Mesenchymal stem cell (in vitro differentiated cells and primary cell): Measurements from ENCODE around the gene TTC3.
A peak's percentile ranks its signal among the peaks of the same experiment; 100 is the strongest.

Source experiments
- DNase-seq: peaks from one replicate; pipeline ENCODE4 v3.0.0-alpha.2; 2013
- H2AFZ ChIP-seq: one replicate; pipeline ENCODE4 v1.6.1; 2013; ENCODE audit warnings: low read depth, mild to moderate bottlenecking, control low read depth, inconsistent platforms, low read length, moderate library complexity
- H2AK5ac ChIP-seq: 2 replicates; pipeline ENCODE4 v1.6.1; 2013; ENCODE audit warnings: low read length, moderate library complexity, mild to moderate bottlenecking, inconsistent platforms; ENCODE audit not compliant: severe bottlenecking
- H2BK120ac ChIP-seq: one replicate; pipeline ENCODE4 v1.6.1; 2013; ENCODE audit warnings: low read depth, mild to moderate bottlenecking, inconsistent platforms, low read length, moderate library complexity
- H2BK12ac ChIP-seq, 2 experiments: one replicate each; pipeline ENCODE4 v1.6.1; 2013; ENCODE audit warnings: inconsistent platforms in 2 of 2, low read length in 2 of 2, mild to moderate bottlenecking in 2 of 2, moderate library complexity in 2 of 2, control low read depth in 1 of 2
- H2BK15ac ChIP-seq: one replicate; pipeline ENCODE4 v1.6.1; 2013; ENCODE audit warnings: mild to moderate bottlenecking, low read depth, inconsistent platforms; ENCODE audit not compliant: poor library complexity, severe bottlenecking
- H2BK5ac ChIP-seq: 2 replicates; pipeline ENCODE4 v1.6.1; 2013; ENCODE audit warnings: low read depth, mild to moderate bottlenecking, low read length, control low read depth, inconsistent platforms; ENCODE audit not compliant: poor library complexity, severe bottlenecking
- H3K14ac ChIP-seq, 2 experiments: one replicate each; pipeline ENCODE4 v1.6.1; 2013; ENCODE audit warnings: inconsistent platforms in 2 of 2, low read length in 2 of 2, control low read depth in 1 of 2, mild to moderate bottlenecking in 1 of 2, moderate library complexity in 1 of 2
- H3K18ac ChIP-seq, 2 experiments: one replicate each; pipeline ENCODE4 v1.6.1; 2013; ENCODE audit warnings: inconsistent platforms in 2 of 2, low read length in 2 of 2, control low read depth in 1 of 2, low read depth in 1 of 2, mild to moderate bottlenecking in 1 of 2
- H3K23ac ChIP-seq, 2 experiments: one replicate each; pipeline ENCODE4 v1.6.1; 2013; ENCODE audit warnings: inconsistent platforms in 2 of 2, low read length in 2 of 2, mild to moderate bottlenecking in 2 of 2, moderate library complexity in 2 of 2, control low read depth in 1 of 2
- H3K27ac ChIP-seq: 2 replicates; pipeline ENCODE4 v1.5.1; 2013; ENCODE audit warnings: mild to moderate bottlenecking, moderate library complexity, low read length, control low read depth, inconsistent platforms; ENCODE audit not compliant: poor library complexity, severe bottlenecking
- H3K27me3 ChIP-seq, 2 experiments: 2 replicates each; pipeline versions ENCODE4 v1.6.1 to v1.7.0; 2013; ENCODE audit warnings: low read length in 2 of 2, mild to moderate bottlenecking in 2 of 2, moderate library complexity in 2 of 2, control low read depth in 1 of 2, inconsistent platforms in 1 of 2; ENCODE audit not compliant: control insufficient read depth in 1 of 2, insufficient read depth in 1 of 2
- H3K36me3 ChIP-seq, 2 experiments: 2 replicates each; pipeline versions ENCODE4 v1.6.1 to v1.7.0; 2013; ENCODE audit warnings: low read length in 2 of 2, control low read depth in 1 of 2, inconsistent platforms in 1 of 2, low read depth in 1 of 2, mild to moderate bottlenecking in 1 of 2; ENCODE audit not compliant: insufficient read depth in 2 of 2, control insufficient read depth in 1 of 2
- H3K4ac ChIP-seq, 2 experiments: one replicate each; pipeline ENCODE4 v1.6.1; 2013; ENCODE audit warnings: inconsistent platforms in 2 of 2, low read length in 2 of 2, mild to moderate bottlenecking in 2 of 2, moderate library complexity in 2 of 2, control low read depth in 1 of 2, low read depth in 1 of 2
- H3K4me1 ChIP-seq: 2 replicates; pipeline ENCODE4 v1.6.1; 2013; ENCODE audit warnings: low read depth, low read length, control low read depth; ENCODE audit not compliant: control insufficient read depth, insufficient read depth
- H3K4me2 ChIP-seq: 2 replicates; pipeline ENCODE4 v1.6.1; 2013; ENCODE audit warnings: low read length, mild to moderate bottlenecking, inconsistent platforms; ENCODE audit not compliant: poor library complexity, severe bottlenecking
- H3K4me3 ChIP-seq, 2 experiments: 2 replicates each; pipeline versions ENCODE4 v1.5.1 to v1.7.0; 2013; ENCODE audit warnings: low read length in 2 of 2, mild to moderate bottlenecking in 2 of 2, control low read depth in 1 of 2, low read depth in 1 of 2; ENCODE audit not compliant: insufficient read depth in 1 of 2
- H3K79me1 ChIP-seq: replicated peaks from 2 replicates; pipeline ENCODE4 v1.6.1; 2013; ENCODE audit warnings: mild to moderate bottlenecking, control low read depth, low read length, inconsistent platforms; ENCODE audit not compliant: poor library complexity, severe bottlenecking
- H3K9ac ChIP-seq: 2 replicates; pipeline ENCODE4 v1.7.0; 2013; ENCODE audit warnings: mild to moderate bottlenecking, low read length, moderate library complexity
- H3K9me3 ChIP-seq: 2 replicates; pipeline ENCODE4 v1.7.0; 2013; ENCODE audit warnings: mild to moderate bottlenecking, low read length; ENCODE audit not compliant: control insufficient read depth
- H4K8ac ChIP-seq: one replicate; pipeline ENCODE4 v1.6.1; 2013; ENCODE audit warnings: inconsistent platforms, mild to moderate bottlenecking, low read length, moderate library complexity
- H4K91ac ChIP-seq: one replicate; pipeline ENCODE4 v1.6.1; 2013; ENCODE audit warnings: mild to moderate bottlenecking, low read length, inconsistent platforms
- WGBS: methylation state at CpG from one replicate; pipeline ENCODE4 v1.1.7; 2013; ENCODE audit warnings: mixed read lengths; 5-methylcytosine and 5-hydroxymethylcytosine counted together

The TTC3 gene

DNA sequence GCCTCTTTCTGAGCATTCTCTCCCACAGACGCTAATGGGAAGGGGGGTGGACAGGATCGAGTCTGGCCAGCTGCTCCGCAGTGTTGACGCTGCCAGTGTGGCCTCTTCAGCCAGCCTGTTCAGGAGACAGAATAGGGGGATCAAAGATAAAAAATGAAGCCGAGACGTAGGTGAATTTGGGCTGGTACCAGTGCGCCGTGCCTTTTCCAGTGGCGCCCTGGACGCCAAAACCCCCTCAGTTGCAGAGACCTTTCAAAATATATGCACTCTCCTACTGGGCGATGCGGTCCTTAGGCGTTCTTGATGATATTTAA, 1.1 kb downstream of the TTC3 start:
- Histone ChIP-seq H3K36me3 (peaks cover 0 to 13% of the 10 kb centered on the region in 2 experiments), H3K9ac (peak overlapping the region; percentile 81), H4K91ac (no peak overlapping the region), H4K8ac (no peak overlapping the region), H2AK5ac (no peak overlapping the region), H3K79me1 (peaks cover 12% of the 10 kb centered on the region), H2BK5ac (no peak overlapping the region), H3K27me3 (no peaks in the 10 kb centered on the region), H3K4me2 (peak overlapping the region; percentile 73), H3K27ac (no peak overlapping the region), H2BK120ac (no peak overlapping the region), H3K18ac (peak overlapping the region; percentile 91 to 99), H3K14ac (peak overlapping the region in 1 of 2 experiments; percentile 95), H3K23ac (peak overlapping the region in 1 of 2 experiments; percentile 100), H3K4ac (peak overlapping the region; percentile 69 to 100), H2AFZ (no peak overlapping the region), H2BK15ac (no peak overlapping the region), H3K4me3 (peak overlapping the region; percentile 84 to 98), H2BK12ac (peak overlapping the region in 1 of 2 experiments; percentile 8), H3K4me1 (peaks cover 5% of the 10 kb centered on the region), H3K9me3 (no peaks in the 10 kb centered on the region)
- WGBS: 1% methylated on average over 6 of the region's 13 CpGs
- no peak for DNase-seq

DNA sequence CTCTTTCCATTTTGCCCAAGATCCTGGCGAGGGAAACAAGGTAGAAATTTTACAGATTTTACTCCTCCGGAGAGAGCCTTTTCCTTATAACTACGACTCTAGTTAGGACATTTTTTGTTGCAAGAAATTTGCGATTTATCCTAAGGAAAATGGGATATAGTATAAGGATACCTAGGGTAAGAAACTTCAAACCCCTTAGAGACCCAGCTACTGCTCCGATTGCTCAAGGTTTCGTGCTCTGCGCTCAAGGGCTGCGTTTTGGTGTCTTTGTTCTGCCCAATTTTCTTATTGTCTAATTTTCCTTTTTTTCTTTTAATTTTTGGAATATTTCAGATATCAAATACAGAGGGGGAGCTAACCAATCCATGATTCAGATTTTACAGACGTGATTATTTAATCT, 1.5 kb downstream of the TTC3 start:
- Histone ChIP-seq H3K27ac (no peak overlapping the region), H3K9ac (peak overlapping the region; percentile 81), H3K4ac (no peak overlapping the region), H2AFZ (no peak overlapping the region), H4K91ac (no peak overlapping the region), H2BK5ac (no peak overlapping the region), H3K27me3 (no peaks in the 10 kb centered on the region), H3K79me1 (peaks cover 12% of the 10 kb centered on the region), H3K23ac (no peak overlapping the region), H3K9me3 (no peaks in the 10 kb centered on the region), H3K18ac (no peak overlapping the region), H4K8ac (no peak overlapping the region), H3K4me2 (peak overlapping the region; percentile 73), H2BK120ac (no peak overlapping the region), H3K4me3 (peak overlapping the region in 1 of 2 experiments; percentile 84), H2BK15ac (no peak overlapping the region), H2BK12ac (no peak overlapping the region), H2AK5ac (no peak overlapping the region), H3K4me1 (peaks cover 5% of the 10 kb centered on the region), H3K36me3 (peaks cover 0 to 9% of the 10 kb centered on the region in 2 experiments), H3K14ac (no peak overlapping the region)
- DNase-seq: no peak
- WGBS: 25% methylated on average over 1 of the region's 9 CpGs

DNA sequence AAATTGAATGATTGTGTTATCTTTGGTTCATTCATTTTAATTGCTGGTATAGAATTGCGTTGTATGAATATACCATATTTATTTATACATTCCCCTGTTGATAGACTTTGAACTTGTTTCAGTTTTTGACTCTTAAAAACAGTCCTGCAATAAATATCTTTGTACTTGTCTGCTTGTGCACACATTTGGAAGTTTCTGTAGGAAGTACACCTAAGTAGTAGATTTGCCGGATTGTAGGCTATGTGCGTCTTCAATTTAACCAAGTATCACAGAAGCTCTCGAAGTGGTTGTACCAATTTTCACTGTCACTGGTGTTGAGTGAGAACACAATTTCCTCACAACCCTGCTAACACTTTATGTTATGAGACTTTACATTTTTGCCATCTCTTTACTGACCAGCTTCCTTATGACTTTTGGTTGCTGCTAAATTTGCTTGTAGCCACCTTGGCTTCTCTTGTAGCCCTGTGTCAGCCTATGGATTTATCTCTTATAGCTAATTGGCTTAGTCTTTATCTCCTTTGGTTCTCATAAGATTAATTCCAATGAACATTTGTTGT, 2.2 kb downstream of the TTC3 start:
- Histone ChIP-seq H2AK5ac (no peak overlapping the region), H3K23ac (no peak overlapping the region), H2BK12ac (no peak overlapping the region), H3K9ac (peak overlapping the region; percentile 81), H3K14ac (no peak overlapping the region), H3K4ac (no peak overlapping the region), H2BK5ac (no peak overlapping the region), H4K91ac (no peak overlapping the region), H2BK120ac (no peak overlapping the region), H3K4me2 (no peak overlapping the region), H3K9me3 (no peaks in the 10 kb centered on the region), H3K27me3 (no peaks in the 10 kb centered on the region), H3K4me3 (peak overlapping the region in 1 of 2 experiments; percentile 84), H2BK15ac (no peak overlapping the region), H3K27ac (no peak overlapping the region), H2AFZ (no peak overlapping the region), H4K8ac (no peak overlapping the region), H3K36me3 (peaks cover 0 to 2% of the 10 kb centered on the region in 2 experiments), H3K79me1 (peaks cover 11% of the 10 kb centered on the region), H3K18ac (no peak overlapping the region), H3K4me1 (peaks cover 5% of the 10 kb centered on the region)
- DNase-seq: no peak
- 94% methylated on average over 3 of the region's 4 CpGs for WGBS

- Histone ChIP-seq H3K14ac (no peak overlapping the region), H2BK15ac (no peak overlapping the region), H3K27ac (no peak overlapping the region), H4K8ac (no peak overlapping the region), H3K4ac (no peak overlapping the region), H3K9me3 (no peaks in the 10 kb centered on the region), H3K4me3 (no peak overlapping the region), H2BK120ac (no peak overlapping the region), H2BK5ac (no peak overlapping the region), H2AFZ (no peak overlapping the region), H4K91ac (no peak overlapping the region), H3K79me1 (peaks cover 7% of the 10 kb centered on the region), H2AK5ac (no peak overlapping the region), H3K18ac (no peak overlapping the region), H3K4me2 (no peak overlapping the region), H3K4me1 (peaks cover 2% of the 10 kb centered on the region), H2BK12ac (no peak overlapping the region), H3K36me3 (no peaks in the 10 kb centered on the region), H3K27me3 (no peaks in the 10 kb centered on the region), H3K9ac (no peak overlapping the region), H3K23ac (no peak overlapping the region)
- no peak for DNase-seq
- 98% methylated on average over 4 of the region's 4 CpGs for WGBS
These were observed 3.2 kb downstream of the TTC3 start for GRCh38 chr21:37076087-37076850.
